Transverse colon (tissue), 4 donors: ENCODE results near the gene CRYBG3.

Source experiments
- CTCF ChIP-seq, 5 experiments: fragments of 200-600 bp in 3 of 5; fragments of 450-650 bp in 2 of 5; sonication (generic) in 3 of 5; IDR thresholded peaks; 1 replicate in 2 of 5; 2 replicates in 3 of 5; pipeline ENCODE4 v1.5.1; 2016 to 2017; ENCODE audit warnings: antibody characterized with exemption in 5 of 5, inconsistent platforms in 3 of 5, mild to moderate bottlenecking in 2 of 5, moderate library complexity in 1 of 5
- POLR2A ChIP-seq: fragments of 450-650 bp; IDR thresholded peaks from one replicate; pipeline ENCODE4 v1.6.1; 2016; ENCODE audit warnings: antibody characterized with exemption, mild to moderate bottlenecking, moderate library complexity
- POLR2AphosphoS5 ChIP-seq, 3 donors: sonication (generic); formaldehyde crosslinking; IDR thresholded peaks; one replicate each; pipeline ENCODE4 v1.6.1; 2016; ENCODE audit warnings: antibody characterized with exemption in 3 of 3

- TF ChIP-seq POLR2A (no peak), CTCF (IDR thresholded peaks at IDR 0.05) (no peak), POLR2AphosphoS5 (IDR thresholded peaks at IDR 0.05) (no peak)
These were observed 131.1 kb downstream of the CRYBG3 start for GRCh38 chr3:97952872-97953271.
